Neural cell (in vitro differentiated cells): ENCODE results near the gene RAB21. TPM values are rescaled to one million over a fixed set of nuclear protein-coding genes. Genes with fewer than 3 reads are reported as not detected.

Source experiments
- H2AFZ ChIP-seq: fragments of 200-600, 300-800 bp; sonication (generic), shearing (Covaris generic); 2 replicates; pipeline ENCODE4 v1.6.0; 2014; ENCODE audit warnings: low read depth, mild to moderate bottlenecking, antibody characterized with exemption, low read length, moderate library complexity
- H3F3A ChIP-seq: fragments of 200-600 bp; shearing (Covaris generic); 2 replicates; pipeline ENCODE4 v1.6.1; 2016; ENCODE audit warnings: mild to moderate bottlenecking, moderate library complexity, mixed read lengths, antibody characterized with exemption, low read length; ENCODE audit not compliant: insufficient read depth, poor library complexity, severe bottlenecking
- H3K27ac ChIP-seq: fragments of 200-600, 300-800 bp; sonication (generic), shearing (Covaris generic); 2 replicates; pipeline ENCODE4 v1.5.1; 2014; ENCODE audit warnings: mild to moderate bottlenecking, low read length, moderate library complexity
- H3K27me3 ChIP-seq: fragments of 300-800, 200-600 bp; sonication (generic), shearing (Covaris generic); 2 replicates; pipeline ENCODE4 v1.6.0; 2014; ENCODE audit warnings: mild to moderate bottlenecking, low read depth, low read length, moderate library complexity; ENCODE audit not compliant: insufficient read depth
- H3K36me3 ChIP-seq: fragments of 300-800, 200-600 bp; sonication (generic), shearing (Covaris generic); 2 replicates; pipeline ENCODE4 v1.5.1; 2014; ENCODE audit warnings: mild to moderate bottlenecking, antibody characterized with exemption, low read length, moderate library complexity; ENCODE audit not compliant: insufficient read depth
- H3K4me2 ChIP-seq: fragments of 300-800, 200-600 bp; sonication (generic), shearing (Covaris generic); 2 replicates; pipeline ENCODE4 v1.6.0; 2014; ENCODE audit warnings: mild to moderate bottlenecking, low read length
- H3K4me3 ChIP-seq: fragments of 300-800, 200-600 bp; sonication (generic), shearing (Covaris generic); 2 replicates; pipeline ENCODE4 v1.5.1; 2014; ENCODE audit warnings: mild to moderate bottlenecking, low read length, moderate library complexity
- H3K79me2 ChIP-seq: fragments of 200-600 bp; shearing (Covaris generic); replicated peaks from 2 replicates; pipeline ENCODE4 v1.6.0; 2014; ENCODE audit warnings: mild to moderate bottlenecking, low read length, moderate library complexity; ENCODE audit not compliant: insufficient read depth
- H3K9ac ChIP-seq: fragments of 300-800, 200-600 bp; sonication (generic), shearing (Covaris generic); 2 replicates; pipeline ENCODE4 v1.6.1; 2016; ENCODE audit warnings: mild to moderate bottlenecking, low read length, mixed read lengths
- H3K9me2 ChIP-seq: fragments of 200-600 bp; shearing (Covaris generic); 2 replicates; pipeline ENCODE4 v1.6.1; 2016; ENCODE audit warnings: mild to moderate bottlenecking, low read length, mixed read lengths; ENCODE audit not compliant: insufficient read depth
- H3K9me3 ChIP-seq: fragments of 200-600, 300-800 bp; sonication (generic), shearing (Covaris generic); 2 replicates; pipeline ENCODE4 v1.6.1; 2016; ENCODE audit warnings: mild to moderate bottlenecking, mixed run types, low read length, moderate library complexity, mixed read lengths
- H4K20me1 ChIP-seq: fragments of 200-600 bp; shearing (Covaris generic); 2 replicates; pipeline ENCODE4 v1.6.1; 2016; ENCODE audit warnings: mild to moderate bottlenecking, mixed run types; ENCODE audit not compliant: insufficient read depth
- CTCF ChIP-seq: fragments of 450-650 bp; IDR thresholded peaks from 2 replicates; pipeline ENCODE4 v1.5.1; 2014; ENCODE audit warnings: antibody characterized with exemption, mild to moderate bottlenecking, moderate library complexity; ENCODE audit not compliant: poor library complexity, severe bottlenecking
- EP300 ChIP-seq: fragments of 450-650 bp; conservative IDR thresholded peaks from 2 replicates; pipeline ENCODE4 v1.6.1; 2014; ENCODE audit warnings: antibody characterized with exemption, mild to moderate bottlenecking, moderate library complexity; ENCODE audit not compliant: poor library complexity, severe bottlenecking
- EZH2 ChIP-seq: fragments of 200-600, 300-800 bp; shearing (Covaris generic), sonication (generic); IDR thresholded peaks from 2 replicates; pipeline ENCODE4 v1.6.1; 2014; ENCODE audit warnings: antibody characterized with exemption, low read length, borderline replicate concordance, mild to moderate bottlenecking; ENCODE audit not compliant: insufficient read depth, poor library complexity, severe bottlenecking
- REST ChIP-seq: IDR thresholded peaks from 2 replicates; pipeline ENCODE4 v1.6.1; 2012; ENCODE audit warnings: borderline replicate concordance
- SMC3 ChIP-seq: fragments of 450-650 bp; conservative IDR thresholded peaks from 2 replicates; pipeline ENCODE4 v1.6.1; 2014; ENCODE audit warnings: antibody characterized with exemption, mild to moderate bottlenecking, moderate library complexity; ENCODE audit not compliant: poor library complexity
- TAF1 ChIP-seq: IDR thresholded peaks from 2 replicates; pipeline ENCODE4 v1.6.1; 2012; ENCODE audit warnings: low read depth
- polyA plus RNA-seq: library from polyadenylated mRNA; depleted of rRNA; stranded (reverse); fragments of >200 nt; gene quantifications from 2 replicates; pipeline ENCODE4 v1.2.3, GENCODE V29; 2014

Gene RAB21
- polyA plus RNA-seq, 1 donor from 2014 or later, result 26.3 TPM

DNA sequence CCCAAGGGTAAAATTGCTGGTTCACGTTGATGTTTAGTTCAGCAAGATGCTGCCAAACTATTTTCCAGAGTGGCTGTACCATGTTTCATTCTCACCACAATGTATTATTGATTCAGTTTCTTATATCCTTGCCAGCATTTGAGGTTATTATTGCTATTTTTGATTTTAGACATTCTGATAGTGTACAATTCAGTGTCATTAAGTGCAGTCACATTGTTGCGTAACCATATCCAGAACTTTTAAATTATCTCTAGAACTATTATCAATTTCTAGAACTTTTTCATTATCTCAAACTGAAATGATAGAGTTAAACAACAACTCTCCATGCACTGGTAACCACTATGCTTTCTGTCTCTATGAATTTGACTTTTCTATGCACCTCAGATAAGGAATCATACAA, 74.2 kb downstream of the RAB21 start:
- no peak overlapping the region for H3K4me2 ChIP-seq
- no peak overlapping the region for H2AFZ ChIP-seq
- H3K9me2 ChIP-seq, result no peaks in the 10 kb centered on the region
- no peak overlapping the region for H3K4me3 ChIP-seq
- no peaks in the 10 kb centered on the region for H3K79me2 ChIP-seq
- no peak overlapping the region for H3K9ac ChIP-seq
- TF ChIP-seq REST, result no peak
- no peaks in the 10 kb centered on the region for H3K36me3 ChIP-seq
- H4K20me1 ChIP-seq, result no peaks in the 10 kb centered on the region
- no peaks in the 10 kb centered on the region for H3K9me3 ChIP-seq
- H3K27me3 ChIP-seq, result no peaks in the 10 kb centered on the region
- H3K27ac ChIP-seq, result no peak overlapping the region
- H3F3A ChIP-seq, result no peaks in the 10 kb centered on the region

- no peak overlapping the region for H3K4me2 ChIP-seq
- TF ChIP-seq EZH2 (no peak), SMC3 (no peak), CTCF (no peak), TAF1 (no peak), EP300 (no peak), REST (no peak)
- no peak overlapping the region for H3K9ac ChIP-seq
- peaks cover 19% of the 10 kb centered on the region for H3K79me2 ChIP-seq
- no peak overlapping the region for H3K27ac ChIP-seq
- no peaks in the 10 kb centered on the region for H3K27me3 ChIP-seq
- H3K36me3 ChIP-seq, result no peaks in the 10 kb centered on the region
- no peak overlapping the region for H3K4me3 ChIP-seq
- H4K20me1 ChIP-seq, result no peaks in the 10 kb centered on the region
- H2AFZ ChIP-seq, result no peak overlapping the region
- H3F3A ChIP-seq, result no peaks in the 10 kb centered on the region
- no peaks in the 10 kb centered on the region for H3K9me3 ChIP-seq
- no peaks in the 10 kb centered on the region for H3K9me2 ChIP-seq
Measured at GRCh38 chr12:71837356-71837755, 82.7 kb downstream of the RAB21 start.
